ENCODE data around the gene MLN.

GRCh38 chr6:33779290-33779689 is 24.5 kb downstream of the MLN start:
- TF ChIP-seq CTCF (IDR thresholded peaks at IDR 0.05; ENCODE audit: low read depth, low read length) = no peak
- TF ChIP-seq EZH2phosphoT487 (IDR thresholded peaks at IDR 0.05; ENCODE audit: low read depth) = no peak
